ENCODE measurements around the gene COMMD4.

DNA sequence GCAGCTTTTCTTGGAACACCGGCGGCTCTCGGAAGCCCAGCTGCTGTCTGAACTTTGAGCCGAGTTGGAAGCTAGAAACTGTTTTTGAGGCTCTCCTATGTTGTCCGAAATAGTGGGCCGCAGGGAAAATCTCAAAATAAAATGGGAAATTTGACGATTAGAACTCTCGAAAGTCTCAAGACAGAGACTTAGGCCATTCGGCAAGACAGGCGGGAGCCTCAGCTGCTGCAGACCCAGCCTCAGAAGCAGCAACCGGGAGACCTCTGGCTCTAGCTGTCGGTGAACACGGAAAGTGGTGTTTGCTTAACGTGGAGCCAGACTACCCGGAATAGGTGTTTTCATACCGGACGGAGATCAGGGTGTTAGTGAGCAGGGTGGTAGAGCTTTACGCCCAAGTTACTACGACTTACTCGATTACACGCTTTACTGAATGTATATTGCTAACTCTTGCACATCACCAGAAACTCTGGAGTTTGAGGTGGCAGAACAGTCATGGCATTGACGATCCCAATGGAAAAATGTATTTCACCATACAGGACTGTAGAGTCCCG, 32.9 kb downstream of the COMMD4 start:
- TF ChIP-seq, protein P1, sequence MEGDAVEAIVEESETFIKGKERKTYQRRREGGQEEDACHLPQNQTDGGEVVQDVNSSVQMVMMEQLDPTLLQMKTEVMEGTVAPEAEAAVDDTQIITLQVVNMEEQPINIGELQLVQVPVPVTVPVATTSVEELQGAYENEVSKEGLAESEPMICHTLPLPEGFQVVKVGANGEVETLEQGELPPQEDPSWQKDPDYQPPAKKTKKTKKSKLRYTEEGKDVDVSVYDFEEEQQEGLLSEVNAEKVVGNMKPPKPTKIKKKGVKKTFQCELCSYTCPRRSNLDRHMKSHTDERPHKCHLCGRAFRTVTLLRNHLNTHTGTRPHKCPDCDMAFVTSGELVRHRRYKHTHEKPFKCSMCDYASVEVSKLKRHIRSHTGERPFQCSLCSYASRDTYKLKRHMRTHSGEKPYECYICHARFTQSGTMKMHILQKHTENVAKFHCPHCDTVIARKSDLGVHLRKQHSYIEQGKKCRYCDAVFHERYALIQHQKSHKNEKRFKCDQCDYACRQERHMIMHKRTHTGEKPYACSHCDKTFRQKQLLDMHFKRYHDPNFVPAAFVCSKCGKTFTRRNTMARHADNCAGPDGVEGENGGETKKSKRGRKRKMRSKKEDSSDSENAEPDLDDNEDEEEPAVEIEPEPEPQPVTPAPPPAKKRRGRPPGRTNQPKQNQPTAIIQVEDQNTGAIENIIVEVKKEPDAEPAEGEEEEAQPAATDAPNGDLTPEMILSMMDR (conservative IDR thresholded peaks at IDR 0.05 in 1 of 2, IDR thresholded peaks at IDR 0.05 in 1 of 2; ENCODE audit: low read depth in 1 of 2, low read length in 2 of 2): no peak
- TF ChIP-seq EZH2 (IDR thresholded peaks at IDR 0.05; ENCODE audit: low read length, missing control alignments): no peak

All from fibroblast of lung (primary cell).